ENCODE measurements around the gene HIP1.

HIP1 gene

GRCh38 chr7:75737856-75738603 lies 711 bp downstream of the HIP1 start:
- H3K4me3 ChIP-seq (ENCODE audit: low read depth, low read length): peak overlapping the region; percentile 74
- DNase-seq (ENCODE audit: low read depth): no peak
- no peak for TF ChIP-seq CTCF (IDR thresholded peaks at IDR 0.05; ENCODE audit: low read depth, low read length)
- no peak for TF ChIP-seq MYC (IDR thresholded peaks at IDR 0.05; ENCODE audit: low read depth, low read length)
- TF ChIP-seq POLR2A (IDR thresholded peaks at IDR 0.05; ENCODE audit: extremely low read depth, insufficient read length): no peak
- TF ChIP-seq MAX (IDR thresholded peaks at IDR 0.05; ENCODE audit: low read depth, low read length): no peak

GRCh38 chr7:75735581-75736350 lies 3.0 kb downstream of the HIP1 start:
- H3K4me3 ChIP-seq (ENCODE audit: low read depth, low read length): no peak overlapping the region
- no peak for DNase-seq (ENCODE audit: low read depth)
- TF ChIP-seq POLR2A (IDR thresholded peaks at IDR 0.05; ENCODE audit: extremely low read depth, insufficient read length) (no peak), MYC (IDR thresholded peaks at IDR 0.05; ENCODE audit: low read depth, low read length) (no peak), CTCF (IDR thresholded peaks at IDR 0.05; ENCODE audit: low read depth, low read length) (no peak), MAX (IDR thresholded peaks at IDR 0.05; ENCODE audit: low read depth, low read length) (no peak)

GRCh38 chr7:75734586-75735458 lies 3.9 kb downstream of the HIP1 start:
- H3K4me3 ChIP-seq (ENCODE audit: low read depth, low read length): no peak overlapping the region
- no peak for DNase-seq (ENCODE audit: low read depth)
- no peak for TF ChIP-seq POLR2A (IDR thresholded peaks at IDR 0.05; ENCODE audit: extremely low read depth, insufficient read length)
- TF ChIP-seq CTCF (IDR thresholded peaks at IDR 0.05; ENCODE audit: low read depth, low read length): no peak
- no peak for TF ChIP-seq MAX (IDR thresholded peaks at IDR 0.05; ENCODE audit: low read depth, low read length)
- TF ChIP-seq MYC (IDR thresholded peaks at IDR 0.05; ENCODE audit: low read depth, low read length): no peak

GRCh38 chr7:75732764-75733630 lies 5.7 kb downstream of the HIP1 start:
- no peak for TF ChIP-seq CTCF (IDR thresholded peaks at IDR 0.05; ENCODE audit: low read depth, low read length)
- no peak for TF ChIP-seq MYC (IDR thresholded peaks at IDR 0.05; ENCODE audit: low read depth, low read length)
- TF ChIP-seq POLR2A (IDR thresholded peaks at IDR 0.05; ENCODE audit: extremely low read depth, insufficient read length): no peak
- TF ChIP-seq MAX (IDR thresholded peaks at IDR 0.05; ENCODE audit: low read depth, low read length): no peak
- H3K4me3 ChIP-seq (ENCODE audit: low read depth, low read length): no peak overlapping the region
- no peak for DNase-seq (ENCODE audit: low read depth)
